Measurements from ENCODE around the gene LZTFL1. TPM values are rescaled to one million over a fixed set of nuclear protein-coding genes. Genes with fewer than 3 reads are reported as not detected.

LZTFL1 gene
- total and polyA plus RNA-seq, 2 donors (not counting 3 experiments of a cell fraction or from before 2014, with no cell fraction given): 18.2 to 26.1 TPM

- H3K36me3 ChIP-seq (ENCODE audit: control insufficient read depth in 2 of 2, extremely low read depth in 1 of 2, insufficient read depth in 2 of 2, low read length in 2 of 2): no peaks in the 10 kb centered on the region
Measured at GRCh38 chr3:45774581-45775521, 67.1 kb downstream of the LZTFL1 start.

More at GRCh38 chr3:45774581-45775521, 67.1 kb downstream of the LZTFL1 start:
- H3K79me2 ChIP-seq (ENCODE audit: control insufficient read depth, insufficient read depth, low read length): no peaks in the 10 kb centered on the region
- FAIRE-seq (no peak), DNase-seq (ENCODE audit: low read depth, low spot score) (no peak)
- no peak overlapping the region for H3K4me3 ChIP-seq (replicated peaks in 1 of 3; ENCODE audit: insufficient read depth in 1 of 3, low read depth in 1 of 3, low read length in 3 of 3)
- H3K27me3 ChIP-seq (ENCODE audit: control insufficient read depth in 2 of 2, insufficient read depth in 2 of 2, low read length in 2 of 2): peaks cover 4 to 5% of the 10 kb centered on the region in 2 experiments
- no peaks in the 10 kb centered on the region for H3K9me1 ChIP-seq (replicated peaks; ENCODE audit: control insufficient read depth, extremely low read depth, insufficient read depth, low read length)
- CTCF ChIA-PET: interaction anchor here (2.7 kb wide), 1 partner anchor 13 kb away, joined by 8 read pairs; no protein-coding TSS in a partner anchor
- H3K27ac ChIP-seq (ENCODE audit: insufficient read depth, low read depth, low read length): no peak overlapping the region
- BruUV-seq (replicated peaks): no TSS peak
- no peaks in the 10 kb centered on the region for H4K20me1 ChIP-seq (replicated peaks; ENCODE audit: control insufficient read depth, extremely low read depth, insufficient read depth, low read length)
- no peak overlapping the region for H3K4me2 ChIP-seq (ENCODE audit: insufficient read depth, low read length)
- TF ChIP-seq MAX (IDR thresholded peaks at IDR 0.05; ENCODE audit: insufficient read depth, insufficient read length) (no peak), EZH2 (IDR thresholded peaks at IDR 0.05; ENCODE audit: borderline replicate concordance, low read depth, low read length, severe bottlenecking) (no peak), JUN (IDR thresholded peaks at IDR 0.05; ENCODE audit: borderline replicate concordance, insufficient read depth, insufficient read length, low read depth) (no peak), POLR2AphosphoS5 (IDR thresholded peaks at IDR 0.05; ENCODE audit: insufficient read depth, low read depth, low read length) (no peak), CTCF (IDR thresholded peaks at IDR 0.05; ENCODE audit: extremely low read depth in 1 of 2, insufficient read depth in 1 of 2, low read depth in 1 of 2, low read length in 2 of 2) (no peak), MYC (IDR thresholded peaks at IDR 0.05; ENCODE audit: low read depth, low read length) (no peak), GATA2 (IDR thresholded peaks at IDR 0.05; ENCODE audit: insufficient read depth, insufficient read length, low read depth, low read length) (no peak), FOS (IDR thresholded peaks at IDR 0.05; ENCODE audit: borderline replicate concordance, insufficient read depth, low read length) (no peak), POLR2A (IDR thresholded peaks at IDR 0.05; ENCODE audit: low read depth, low read length) (no peak)
- no peak overlapping the region for H2AFZ ChIP-seq (ENCODE audit: low read depth, low read length)
- intact Hi-C loops (cut with micrococcal nuclease): no loop called here
- no peak overlapping the region for H3K9ac ChIP-seq (replicated peaks; ENCODE audit: extremely low read depth, insufficient read depth, low read length)
- POLR2A ChIA-PET: no interaction called here
- H3K9me3 ChIP-seq (replicated peaks; ENCODE audit: control insufficient read depth, insufficient read depth, low read length): no peaks in the 10 kb centered on the region
- H3K4me1 ChIP-seq (ENCODE audit: control insufficient read depth, extremely low read depth, insufficient read depth, low read length): no peaks in the 10 kb centered on the region
- dilution Hi-C loops (cut with MboI; ENCODE audit: extremely low pct_ligation_motif_present, low sequenced_read_pairs): no loop called here
